GM11168 (cell line): ENCODE data around the gene ZFYVE1.
"Not testable (repeated sequence)": the region's sequence is repeated elsewhere in the genome, so short reads cannot be mapped to it uniquely, and the experiment has no call there.

ENCODE experiments used
- in situ Hi-C: fragments of 300-500 bp; cut with MboI; formaldehyde crosslinking; loops from one replicate; pipeline ENCODE4 v1.12.0; 2022; ENCODE audit warnings: low sequenced_read_pairs; ENCODE audit not compliant: unreplicated experiment

Gene ZFYVE1

DNA sequence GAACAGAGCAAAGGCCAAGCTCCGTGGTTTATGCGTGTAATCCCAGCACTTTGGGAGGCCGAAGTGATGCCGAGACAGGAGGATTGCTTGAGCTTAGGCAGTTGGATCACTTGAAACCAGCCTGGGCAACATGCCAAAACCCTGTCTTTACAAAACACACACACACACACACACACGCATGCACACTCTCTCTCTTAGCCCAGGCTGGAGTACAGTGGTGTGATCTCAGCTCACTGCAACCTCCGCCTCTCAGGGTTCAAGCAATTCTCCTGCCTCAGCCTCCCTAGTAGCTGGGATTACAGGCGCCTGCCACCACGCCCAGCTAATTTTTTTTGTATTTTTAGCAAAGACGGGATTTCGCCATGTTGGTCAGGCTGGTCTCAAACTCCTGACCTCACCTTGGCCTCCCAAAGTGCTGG lies 64.6 kb downstream of the ZFYVE1 start:
- in situ Hi-C loops = not testable (repeated sequence)

DNA sequence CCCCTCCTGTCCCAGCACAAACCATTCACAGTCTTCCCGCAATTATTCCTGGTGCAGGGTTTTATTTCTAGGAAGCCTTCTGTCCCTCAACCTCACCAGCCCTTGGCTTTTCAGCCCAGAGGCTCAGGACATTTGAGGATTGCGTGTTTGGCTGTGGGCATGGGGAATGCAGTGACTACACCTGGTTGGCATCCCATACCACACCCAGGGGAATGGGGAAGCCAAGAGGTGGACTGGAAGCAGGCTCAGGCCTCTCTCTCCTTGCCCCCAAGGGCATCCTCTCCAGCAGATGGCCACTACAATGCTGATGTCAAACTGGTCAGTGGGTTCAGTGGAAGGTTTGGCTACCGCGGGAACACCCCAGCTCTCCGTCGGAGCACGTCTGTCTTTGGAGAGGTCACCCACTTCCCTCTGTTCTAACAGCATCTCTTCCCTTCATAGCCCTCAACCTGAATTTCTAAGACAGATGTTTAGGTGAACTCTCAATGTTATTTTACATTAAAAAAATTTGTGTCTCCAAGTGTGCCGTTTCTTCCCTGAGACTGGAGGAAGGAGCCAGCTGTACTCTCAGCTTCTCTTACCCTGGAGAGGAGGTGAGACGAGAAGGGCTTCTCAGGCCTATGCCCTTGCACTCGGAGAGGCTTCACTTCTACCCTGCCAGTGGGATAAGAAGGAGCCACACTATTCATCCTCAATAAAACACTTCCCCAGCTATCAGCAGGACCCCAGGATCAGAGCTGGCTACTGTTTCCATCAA lies 65.1 kb downstream of the ZFYVE1 start:
- in situ Hi-C loops = no loop called here

DNA sequence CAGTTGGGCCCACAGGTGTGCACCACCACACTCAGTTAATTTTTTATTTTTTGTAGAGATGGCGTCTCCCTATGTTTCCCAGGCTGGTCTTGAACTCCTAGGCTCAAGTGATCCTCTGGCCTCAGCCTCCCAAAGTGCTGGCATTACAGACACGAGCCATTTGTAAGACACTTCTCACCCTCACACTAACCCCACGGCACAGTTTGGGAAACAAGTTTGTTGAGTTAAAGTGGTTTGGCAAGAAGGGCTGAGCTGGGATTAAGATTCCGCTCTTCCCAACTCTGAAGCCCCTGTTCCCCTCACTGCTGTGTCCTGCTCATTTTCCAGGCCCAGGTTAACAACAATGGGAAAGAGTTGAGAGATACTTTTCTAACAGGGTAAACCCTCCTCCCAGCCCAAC lies 65.9 kb downstream of the ZFYVE1 start:
- in situ Hi-C loops = not testable (repeated sequence)

DNA sequence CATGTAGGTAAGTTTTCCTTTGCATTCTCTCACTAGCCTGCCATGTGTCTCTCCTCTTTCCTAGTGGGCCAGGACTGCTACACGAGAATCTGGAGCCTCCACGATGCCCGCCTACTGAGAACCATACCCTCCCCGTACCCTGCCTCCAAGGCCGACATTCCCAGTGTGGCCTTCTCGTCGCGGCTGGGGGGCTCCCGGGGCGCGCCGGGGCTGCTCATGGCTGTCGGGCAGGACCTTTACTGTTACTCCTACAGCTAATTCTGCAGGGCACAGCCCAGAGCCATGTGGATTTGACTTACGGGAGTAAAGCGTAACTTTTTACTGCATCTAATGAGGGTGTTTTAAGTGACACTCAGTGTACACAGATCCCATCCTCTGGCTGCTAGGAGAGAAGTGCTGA lies 68.4 kb downstream of the ZFYVE1 start:
- in situ Hi-C loops = no loop called here

DNA sequence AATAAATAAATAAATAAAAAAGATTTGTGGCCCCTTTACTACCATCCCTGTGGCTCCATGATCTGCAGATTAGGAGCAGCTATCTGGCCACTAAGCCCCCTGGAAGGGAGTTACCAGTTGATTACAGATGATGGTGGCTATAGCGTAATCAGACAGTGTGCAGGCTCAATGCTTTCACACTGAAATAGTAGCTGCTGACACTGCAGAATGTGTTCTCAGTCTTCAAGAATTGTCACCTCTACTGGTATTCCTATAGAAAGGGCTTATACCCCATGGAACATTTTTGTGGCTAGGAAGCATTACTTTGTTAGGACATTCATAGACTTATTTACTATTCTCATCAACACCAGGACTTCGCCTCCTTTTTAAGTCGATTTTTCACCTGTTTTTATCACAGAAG lies 69.7 kb downstream of the ZFYVE1 start:
- in situ Hi-C loops = no loop called here

DNA sequence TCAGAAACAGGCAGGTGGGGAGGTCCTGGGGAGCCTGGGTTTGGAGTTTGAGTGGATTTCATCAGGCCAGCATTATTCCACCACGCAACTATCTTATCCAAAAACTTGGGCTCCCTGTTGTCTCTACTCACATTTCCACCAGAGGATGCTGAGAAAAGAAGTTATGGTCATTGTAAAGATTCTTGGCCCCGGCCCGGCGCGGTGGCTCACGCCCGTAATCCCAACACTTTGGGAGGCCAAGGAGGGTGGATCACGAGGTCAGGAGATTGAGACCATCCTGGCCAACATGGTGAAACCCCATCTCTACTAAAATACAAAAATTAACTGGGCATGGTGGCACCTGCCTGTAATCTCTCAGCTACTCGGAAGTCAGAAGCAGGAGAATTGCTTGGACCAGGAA lies 70.2 kb downstream of the ZFYVE1 start:
- in situ Hi-C loops = not testable (repeated sequence)

DNA sequence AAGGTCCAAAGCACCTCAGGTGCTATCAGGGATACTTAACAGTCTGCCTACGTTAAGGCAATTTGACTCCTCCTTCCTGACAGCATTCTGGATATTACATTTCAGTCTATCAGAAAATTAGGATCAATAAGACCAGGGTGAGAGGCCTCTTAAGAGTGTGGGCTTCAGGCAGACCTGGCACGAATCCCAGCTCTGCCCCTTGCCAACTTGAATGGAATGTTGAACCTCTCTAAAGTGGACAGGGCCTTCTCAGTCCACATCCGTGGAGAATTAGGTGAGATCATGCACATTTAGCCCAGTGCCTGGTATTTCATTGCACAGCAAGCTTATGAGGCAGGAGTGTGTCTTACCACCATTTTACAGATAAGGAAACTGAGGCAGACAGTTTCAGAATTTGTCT lies 74.7 kb downstream of the ZFYVE1 start:
- in situ Hi-C loops = no loop called here

DNA sequence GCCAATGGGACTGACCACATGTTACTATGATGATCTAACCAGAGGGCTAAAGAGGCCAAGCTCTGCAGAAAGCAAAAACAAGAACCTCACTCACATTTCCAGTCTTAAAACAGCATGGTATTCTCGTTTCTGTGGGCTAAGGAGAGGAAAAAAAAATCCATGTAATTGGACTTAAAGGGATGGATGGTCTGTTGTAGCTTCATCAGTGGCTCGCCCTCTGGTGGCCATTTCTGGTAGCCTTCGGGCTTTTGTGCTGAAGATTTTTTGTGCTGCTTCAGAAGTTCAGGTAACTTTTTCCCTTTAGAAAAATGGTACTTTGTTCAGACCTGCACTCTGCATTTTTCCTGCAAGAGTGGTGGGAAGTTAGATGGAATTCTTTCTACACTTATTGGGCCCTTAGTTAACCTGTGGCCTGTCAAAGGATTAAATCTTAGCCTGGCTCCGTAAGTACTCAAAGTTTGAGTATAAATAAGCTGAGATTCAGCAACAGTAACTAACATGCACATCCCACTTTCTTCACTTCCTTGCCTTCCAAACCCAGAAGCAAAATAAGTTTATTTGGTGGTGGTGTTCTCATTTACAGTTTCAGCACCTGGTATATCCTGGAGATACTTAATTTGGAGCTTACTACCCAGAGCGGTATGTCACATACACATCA lies 78.3 kb downstream of the ZFYVE1 start:
- in situ Hi-C loops = no loop called here

DNA sequence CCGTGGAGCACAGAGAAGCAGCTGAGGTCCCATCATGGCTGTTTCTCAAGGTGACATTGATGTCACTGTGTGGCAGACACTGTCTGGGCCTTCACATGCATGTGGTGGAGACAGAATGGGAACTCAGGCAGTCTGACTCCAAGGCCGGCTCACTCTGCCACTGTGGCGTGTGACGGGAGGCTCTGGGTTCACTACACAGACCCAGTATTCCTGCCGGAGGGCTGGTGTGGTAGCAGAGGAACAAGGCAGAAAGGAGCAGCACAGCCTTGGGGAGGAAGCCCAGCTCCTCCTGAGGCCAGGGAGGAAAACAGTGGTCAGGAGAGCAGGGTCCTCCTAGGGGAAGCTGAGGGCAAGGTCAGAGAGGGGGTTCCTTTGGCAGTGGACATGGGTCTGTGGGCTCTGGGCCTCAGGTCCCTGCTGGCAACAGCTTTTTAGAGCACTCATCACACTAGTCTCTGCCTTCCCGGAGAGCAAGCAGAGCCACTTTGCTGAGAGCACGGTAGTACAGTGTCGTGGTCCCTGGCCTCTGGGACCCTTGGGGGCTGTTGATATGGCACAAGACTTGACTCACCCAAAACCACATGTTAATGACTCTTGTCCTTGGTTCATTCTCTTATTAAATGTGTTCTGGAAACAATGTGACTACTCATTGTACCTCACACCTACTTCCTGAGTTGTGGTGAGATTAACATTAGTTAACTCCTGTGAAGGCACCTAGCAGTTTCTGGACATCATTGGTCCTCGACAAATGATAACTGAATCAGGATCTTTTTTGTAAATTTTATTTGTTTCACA lies 79.3 kb downstream of the ZFYVE1 start:
- in situ Hi-C loops = no loop called here

DNA sequence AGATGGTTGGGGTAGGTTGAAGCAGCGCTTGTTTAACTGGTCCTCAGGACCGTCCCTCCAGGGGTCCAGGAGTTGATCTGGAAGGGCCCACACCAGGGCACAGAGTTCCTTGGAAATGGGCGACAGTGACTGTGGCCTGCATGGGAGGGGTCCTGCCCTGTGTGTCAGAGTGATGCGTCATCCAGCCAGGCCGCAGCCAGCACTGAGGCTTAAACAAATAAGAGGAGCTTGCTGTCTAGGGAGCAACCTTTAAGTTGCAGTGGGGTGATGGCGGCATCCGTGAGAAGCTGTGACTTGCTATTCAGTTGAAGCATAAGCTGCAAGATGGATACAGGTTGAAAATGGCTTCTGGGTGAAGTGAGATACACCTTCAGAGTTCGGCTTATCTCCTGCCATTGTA lies 80.4 kb downstream of the ZFYVE1 start:
- in situ Hi-C loops = no loop called here

DNA sequence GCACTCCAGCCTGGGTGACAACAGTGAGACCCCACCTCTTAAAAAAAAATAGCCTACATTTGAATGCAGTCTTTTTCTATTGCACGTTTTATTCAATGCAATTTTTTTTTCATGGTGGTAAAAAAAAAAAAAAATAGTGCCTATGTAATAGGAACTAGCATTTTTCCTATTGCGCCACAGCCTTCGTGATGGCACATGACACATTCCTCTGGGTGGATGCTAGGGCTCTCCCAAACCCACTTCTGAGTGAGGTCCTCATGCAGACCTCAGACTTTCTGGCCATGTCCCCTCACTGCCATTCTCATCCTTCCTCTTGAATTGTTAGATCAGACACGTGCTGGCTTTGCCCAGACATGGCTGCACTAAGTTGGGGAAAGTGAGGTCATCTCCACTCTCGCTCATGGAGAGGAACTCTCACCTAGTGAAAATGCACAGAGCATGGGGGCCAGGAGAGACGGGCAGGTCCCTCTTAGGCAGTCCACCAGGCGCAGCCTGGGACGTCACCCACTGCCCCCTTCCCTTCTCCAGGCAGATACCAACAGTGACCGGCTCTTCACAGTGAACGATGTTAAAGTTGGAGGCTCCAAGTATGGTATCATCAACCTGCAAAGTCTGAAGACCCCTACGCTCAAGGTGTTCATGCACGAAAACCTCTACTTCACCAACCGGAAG lies 81.4 kb downstream of the ZFYVE1 start:
- in situ Hi-C loops = no loop called here

DNA sequence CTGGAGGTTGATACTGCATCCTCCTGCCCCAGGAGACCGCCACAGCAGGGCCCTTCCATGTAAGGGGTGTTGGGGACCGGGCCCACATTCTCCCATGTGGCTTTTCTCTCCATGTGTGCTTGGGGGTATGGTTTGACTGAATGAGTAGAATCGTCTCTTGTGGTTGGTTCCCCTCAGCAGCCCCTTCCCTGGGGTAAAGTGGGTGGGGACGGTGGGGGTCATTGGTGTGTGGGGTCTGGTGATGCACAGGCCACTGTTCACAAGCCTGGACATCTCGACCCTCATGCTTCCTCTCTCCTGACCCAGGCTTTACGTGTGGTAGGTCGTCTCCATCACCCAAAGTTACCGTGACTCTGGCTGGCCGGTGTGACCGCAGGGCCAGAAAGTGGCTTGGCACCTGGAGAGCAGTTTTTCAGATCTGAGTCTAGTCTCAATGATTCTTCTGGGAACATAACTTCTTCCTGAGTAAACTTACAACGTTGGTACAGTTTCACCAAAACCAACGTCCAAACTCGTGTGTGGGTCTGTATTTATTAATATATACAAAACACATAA lies 83.0 kb downstream of the ZFYVE1 start:
- in situ Hi-C loops = no loop called here

DNA sequence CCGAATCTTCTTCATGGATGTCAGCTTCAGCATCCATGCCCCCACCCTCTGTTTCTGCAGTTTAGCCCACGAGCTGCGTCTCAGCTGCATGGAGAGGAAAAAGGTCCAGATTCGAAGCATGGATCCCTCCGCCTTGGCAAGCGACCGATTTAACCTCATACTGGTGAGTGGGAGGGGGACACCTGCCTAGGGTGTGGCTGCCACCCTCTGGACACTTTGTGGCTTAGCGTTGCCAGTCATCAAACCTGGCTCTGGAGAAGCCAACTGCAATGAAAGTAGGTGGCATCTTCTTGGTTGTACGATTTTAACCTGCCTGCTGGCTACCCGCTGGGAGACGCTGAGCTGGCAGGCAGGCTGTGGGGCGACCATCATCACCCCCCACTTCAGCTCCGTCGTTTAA lies 84.0 kb downstream of the ZFYVE1 start:
- in situ Hi-C loops = no loop called here

DNA sequence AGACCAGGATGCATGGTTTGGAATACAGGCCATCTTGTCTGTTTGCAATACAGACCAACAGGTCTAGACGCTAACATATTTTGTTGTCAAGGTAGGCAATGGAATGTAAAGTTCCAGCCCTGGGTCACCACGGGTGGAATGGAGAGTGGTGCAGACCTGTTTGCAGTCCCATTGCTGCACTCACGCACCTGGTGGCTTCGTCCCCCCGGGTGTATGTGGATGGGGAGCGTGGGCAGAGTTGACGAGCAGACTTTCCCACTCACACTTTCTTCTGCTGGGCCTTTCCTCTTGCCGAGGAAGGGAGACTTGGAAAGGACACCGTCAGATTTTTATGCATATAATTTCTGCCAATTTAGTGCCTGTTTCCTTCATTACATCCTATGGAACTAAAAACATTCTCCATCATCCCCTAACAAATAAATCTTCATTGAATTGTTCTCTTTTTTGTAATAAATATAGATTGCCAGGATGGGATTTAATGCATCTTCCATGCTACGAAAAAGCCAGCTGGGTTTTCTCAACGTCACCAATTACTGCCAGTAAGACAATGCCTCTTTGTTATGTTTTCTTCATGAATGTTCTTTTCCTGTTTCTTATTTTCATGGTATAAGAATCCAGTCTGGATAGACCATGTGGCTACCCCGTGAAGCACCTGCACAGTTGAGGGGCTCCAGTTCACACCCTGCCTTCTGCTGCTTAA lies 85.5 kb downstream of the ZFYVE1 start:
- in situ Hi-C loops = no loop called here

DNA sequence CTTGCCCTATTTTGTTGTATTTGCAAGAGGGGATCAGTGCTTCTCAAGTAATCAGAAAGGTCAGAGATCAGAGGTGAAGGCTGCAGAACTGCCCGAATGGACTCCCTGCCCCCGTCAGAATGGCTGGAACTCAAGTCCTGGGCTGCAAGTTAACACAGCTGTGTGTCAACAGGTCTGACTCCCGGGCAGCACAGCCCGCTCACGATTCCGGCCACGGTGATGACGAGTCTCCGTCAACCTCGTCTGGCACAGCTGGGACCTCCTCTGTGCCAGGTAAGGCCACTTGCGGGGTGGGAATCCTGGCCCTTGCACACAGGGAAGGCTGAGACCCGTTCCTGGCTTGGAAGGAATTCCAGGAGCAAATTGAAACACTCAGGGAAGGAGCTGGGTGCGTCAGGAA lies 87.3 kb downstream of the ZFYVE1 start:
- in situ Hi-C loops = no loop called here

DNA sequence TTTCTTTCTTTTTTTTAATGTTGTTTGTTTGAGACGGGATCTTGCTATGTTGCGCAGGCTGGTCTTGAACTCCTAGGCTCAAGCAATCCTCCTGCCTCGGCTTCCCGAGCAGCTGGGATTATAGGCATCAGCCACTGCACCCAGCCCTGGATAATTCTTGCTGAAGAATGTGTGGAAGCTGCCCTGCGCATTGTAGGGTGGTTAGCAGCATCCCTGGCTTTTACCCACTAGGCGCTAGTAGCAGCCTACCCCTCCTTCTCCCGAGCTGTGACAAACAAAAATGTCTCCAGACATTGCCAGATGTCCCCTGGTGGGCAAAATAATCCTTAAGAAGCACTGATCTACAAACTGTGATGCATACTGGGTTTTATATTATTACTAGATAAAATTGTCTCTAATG lies 94.0 kb downstream of the ZFYVE1 start:
- in situ Hi-C loops = no loop called here

DNA sequence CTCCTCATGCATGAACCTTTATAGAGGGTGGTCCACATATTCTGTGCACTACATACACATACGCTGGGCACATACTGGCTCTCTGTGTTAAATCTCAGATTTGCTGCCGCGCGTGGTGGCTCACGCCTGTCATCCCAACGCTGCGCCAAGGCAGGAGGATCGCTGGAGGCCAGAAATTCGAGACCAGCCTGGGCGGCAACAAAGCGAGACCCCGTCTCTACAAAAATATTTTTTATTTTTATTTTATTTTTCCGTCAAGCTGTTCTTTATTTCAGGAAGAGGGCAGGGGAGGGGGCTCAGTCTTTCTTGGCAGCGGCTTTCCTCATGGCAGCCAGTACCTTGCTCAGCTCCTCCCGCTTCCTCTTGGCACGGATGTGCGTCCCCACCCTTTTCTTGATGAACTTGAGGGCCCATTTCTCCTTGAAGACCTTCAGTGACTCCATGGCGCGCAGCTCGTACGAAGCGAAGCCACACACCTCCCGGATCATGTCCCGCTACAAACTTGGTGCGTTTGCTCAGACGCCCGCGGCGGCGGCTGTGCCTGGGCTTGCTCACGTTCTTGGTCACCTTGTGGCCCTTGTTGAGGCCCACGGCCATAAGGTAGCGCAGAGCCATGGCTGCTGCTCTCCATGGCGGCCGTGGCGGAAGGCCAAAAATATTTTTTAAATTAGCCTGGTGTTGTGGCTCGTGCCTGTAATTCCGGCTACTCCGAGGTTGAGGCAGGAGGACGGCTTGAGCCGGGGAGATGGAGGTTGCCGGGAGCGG lies 97.4 kb downstream of the ZFYVE1 start:
- in situ Hi-C loops = no loop called here

DNA sequence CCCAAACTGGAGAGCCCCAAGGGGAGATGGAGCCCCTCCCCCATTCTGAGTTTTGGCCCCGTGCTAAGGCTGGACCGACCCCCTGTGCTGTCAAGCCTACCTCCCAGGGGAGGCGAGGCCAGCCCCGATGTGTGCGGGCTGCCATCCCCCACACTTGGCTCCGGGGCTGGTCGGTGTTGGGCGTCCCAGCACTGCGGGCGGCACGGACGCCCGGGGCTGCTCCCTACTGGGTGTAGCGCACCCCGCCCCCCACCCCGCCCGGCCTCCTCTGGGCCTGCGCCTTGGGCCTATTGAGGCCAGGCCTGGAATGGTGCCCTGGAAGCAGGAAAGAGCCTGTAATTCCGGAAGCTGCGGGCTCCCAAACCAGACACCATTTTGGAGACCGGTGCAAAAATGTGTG lies 98.0 kb downstream of the ZFYVE1 start:
- in situ Hi-C loops = no loop called here
